GM23338 (cell line): ENCODE results near the gene TTC39A. TPM values are rescaled to one million over a fixed set of nuclear protein-coding genes. Genes with fewer than 3 reads are reported as not detected.

Experiments
- ATAC-seq: fragments of 200-7000 bp; cut with Tn5 transposase; 3 replicates; pipeline ENCODE4 v1.9.1; 2020
- DNase-seq: peaks from one replicate; pipeline ENCODE4 v3.0.0-alpha.2; 2015; ENCODE audit warnings: low spot score
- H2AFZ ChIP-seq: fragments of 200-600 bp; sonication (generic); 2 replicates; pipeline ENCODE4 v1.8.0; 2016; ENCODE audit warnings: antibody characterized with exemption, mild to moderate bottlenecking, moderate library complexity
- H3F3A ChIP-seq: fragments of 200-600 bp; sonication (generic); replicated peaks from 2 replicates; pipeline ENCODE4 v1.8.0; 2017; ENCODE audit warnings: antibody characterized with exemption, mixed run types, low read depth
- H3K27ac ChIP-seq: fragments of 200-600 bp; sonication (generic); 2 replicates; pipeline ENCODE4 v1.6.1; 2016; ENCODE audit warnings: low read depth
- H3K27me3 ChIP-seq: fragments of 200-600 bp; sonication (generic); 2 replicates; pipeline ENCODE4 v1.8.0; 2016; ENCODE audit warnings: mild to moderate bottlenecking, mixed run types, moderate library complexity; ENCODE audit not compliant: insufficient read depth
- H3K36me3 ChIP-seq: fragments of 200-600 bp; sonication (generic); 2 replicates; pipeline ENCODE4 v1.8.0; 2016; ENCODE audit warnings: mild to moderate bottlenecking; ENCODE audit not compliant: insufficient read depth
- H3K4me1 ChIP-seq: fragments of 200-600 bp; sonication (generic); 2 replicates; pipeline ENCODE4 v1.8.0; 2016; ENCODE audit warnings: mild to moderate bottlenecking, moderate library complexity; ENCODE audit not compliant: insufficient read depth
- H3K4me2 ChIP-seq: fragments of 200-600 bp; sonication (generic); 2 replicates; pipeline ENCODE4 v1.7.1; 2017; ENCODE audit warnings: mixed run types
- H3K4me3 ChIP-seq: fragments of 200-600 bp; sonication (generic); 2 replicates; pipeline ENCODE4 v1.6.1; 2016; ENCODE audit warnings: mixed run types
- H3K79me2 ChIP-seq: fragments of 200-600 bp; sonication (generic); replicated peaks from 2 replicates; pipeline ENCODE4 v1.8.0; 2017; ENCODE audit warnings: mild to moderate bottlenecking; ENCODE audit not compliant: insufficient read depth
- H3K9me2 ChIP-seq: fragments of 200-600 bp; sonication (generic); 2 replicates; pipeline ENCODE4 v1.8.0; 2017; ENCODE audit not compliant: insufficient read depth
- H4K20me1 ChIP-seq: fragments of 200-600 bp; sonication (generic); replicated peaks from 2 replicates; pipeline ENCODE4 v1.8.0; 2017; ENCODE audit warnings: mild to moderate bottlenecking; ENCODE audit not compliant: insufficient read depth
- H3K27ac Mint-ChIP-seq: 2 replicates; pipeline ENCODE4 v1.8.0; 2020; ENCODE audit warnings: inconsistent platforms, mild to moderate bottlenecking, moderate library complexity, mixed read lengths
- H3K27me3 Mint-ChIP-seq: 3 replicates; pipeline ENCODE4 v1.8.0; 2022; ENCODE audit warnings: low read depth, mild to moderate bottlenecking, moderate library complexity, mixed read lengths, inconsistent platforms; ENCODE audit not compliant: insufficient read depth, poor library complexity
- H3K36me3 Mint-ChIP-seq: 3 replicates; pipeline ENCODE4 v1.8.0; 2021; ENCODE audit warnings: low read depth, mild to moderate bottlenecking, inconsistent platforms, moderate library complexity, mixed read lengths
- H3K4me1 Mint-ChIP-seq: 3 replicates; pipeline ENCODE4 v1.8.0; 2020; ENCODE audit warnings: mild to moderate bottlenecking, inconsistent platforms, mixed read lengths
- H3K4me3 Mint-ChIP-seq: 3 replicates; pipeline ENCODE4 v1.8.0; 2021; ENCODE audit warnings: moderate library complexity, mild to moderate bottlenecking, inconsistent platforms, mixed read lengths
- H3K9me3 Mint-ChIP-seq: 3 replicates; pipeline ENCODE4 v1.8.0; 2020; ENCODE audit warnings: moderate library complexity, mild to moderate bottlenecking, inconsistent platforms, mixed read lengths
- CTCF ChIP-seq, 2 experiments: fragments of 200-600 bp in 1 of 2; sonication (generic) in 1 of 2; conservative IDR thresholded peaks; 2 replicates each; pipeline versions ENCODE4 v1.5.1 to v1.6.1; 2016 to 2017; ENCODE audit warnings: antibody characterized with exemption in 2 of 2, low read depth in 2 of 2, mild to moderate bottlenecking in 2 of 2, moderate library complexity in 1 of 2
- EZH2 ChIP-seq: fragments of 200-600 bp; sonication (generic); IDR thresholded peaks from one replicate; pipeline ENCODE4 v1.8.0; 2017; ENCODE audit warnings: antibody characterized with exemption, mild to moderate bottlenecking, low read depth; ENCODE audit not compliant: unreplicated experiment
- EZH2phosphoT487 ChIP-seq: fragments of 200-600 bp; sonication (generic); IDR thresholded peaks from one replicate; pipeline ENCODE4 v1.8.1; 2018; ENCODE audit warnings: antibody characterized with exemption; ENCODE audit not compliant: unreplicated experiment
- POLR2AphosphoS5 ChIP-seq: IDR thresholded peaks from 2 replicates; pipeline ENCODE4 v1.6.1; 2016; ENCODE audit warnings: antibody characterized with exemption, low read depth
- polyA plus RNA-seq: library from polyadenylated mRNA; unstranded; fragments of >200 nt; fragmentation: Nextera tagmentation; extraction: Ambion mirVana; gene quantifications from 2 replicates; pipeline ENCODE4 v1.2.1, GENCODE V29; 2016
- total RNA-seq: library from RNA; depleted of rRNA; stranded (reverse); fragments of >200 nt; shearing (Covaris generic); gene quantifications from 2 replicates; pipeline ENCODE4 v1.2.3, GENCODE V29; 2014
- TF ChIP-seq, protein P1 (sequence below): fragments of 250-450 bp; sonication (Bioruptor Pico); IDR thresholded peaks from 2 replicates; pipeline ENCODE4 v1.5.0; 2020; ENCODE audit warnings: mild to moderate bottlenecking, moderate library complexity

Gene TTC39A
- total and polyA plus RNA-seq, 2 experiments from 2014 or later, result 2.3 to 7.1 TPM

- Mint-ChIP-seq H3K27me3 (peaks cover 10% of the 10 kb centered on the region), H3K36me3 (no peaks in the 10 kb centered on the region), H3K4me3 (no peak overlapping the region), H3K4me1 (peaks cover 22% of the 10 kb centered on the region), H3K27ac (no peak overlapping the region), H3K9me3 (no peaks in the 10 kb centered on the region; the same call in 2 of the 3 replicates)
- no peak for ATAC-seq
- Histone ChIP-seq H3K4me2 (no peak overlapping the region), H3F3A (no peaks in the 10 kb centered on the region), H3K27me3 (no peaks in the 10 kb centered on the region), H3K9me2 (no peaks in the 10 kb centered on the region), H3K4me1 (no peaks in the 10 kb centered on the region), H3K4me3 (no peak overlapping the region), H3K79me2 (no peaks in the 10 kb centered on the region), H2AFZ (no peak overlapping the region), H3K36me3 (no peaks in the 10 kb centered on the region), H3K27ac (no peak overlapping the region), H4K20me1 (no peaks in the 10 kb centered on the region)
- no peak for DNase-seq
- TF ChIP-seq EZH2 (no peak), CTCF (conservative IDR thresholded peaks at IDR 0.05; ENCODE audit: low read depth in 2 of 2) (no peak), EZH2phosphoT487 (no peak), POLR2AphosphoS5 (no peak)
- TF ChIP-seq, protein P1, sequence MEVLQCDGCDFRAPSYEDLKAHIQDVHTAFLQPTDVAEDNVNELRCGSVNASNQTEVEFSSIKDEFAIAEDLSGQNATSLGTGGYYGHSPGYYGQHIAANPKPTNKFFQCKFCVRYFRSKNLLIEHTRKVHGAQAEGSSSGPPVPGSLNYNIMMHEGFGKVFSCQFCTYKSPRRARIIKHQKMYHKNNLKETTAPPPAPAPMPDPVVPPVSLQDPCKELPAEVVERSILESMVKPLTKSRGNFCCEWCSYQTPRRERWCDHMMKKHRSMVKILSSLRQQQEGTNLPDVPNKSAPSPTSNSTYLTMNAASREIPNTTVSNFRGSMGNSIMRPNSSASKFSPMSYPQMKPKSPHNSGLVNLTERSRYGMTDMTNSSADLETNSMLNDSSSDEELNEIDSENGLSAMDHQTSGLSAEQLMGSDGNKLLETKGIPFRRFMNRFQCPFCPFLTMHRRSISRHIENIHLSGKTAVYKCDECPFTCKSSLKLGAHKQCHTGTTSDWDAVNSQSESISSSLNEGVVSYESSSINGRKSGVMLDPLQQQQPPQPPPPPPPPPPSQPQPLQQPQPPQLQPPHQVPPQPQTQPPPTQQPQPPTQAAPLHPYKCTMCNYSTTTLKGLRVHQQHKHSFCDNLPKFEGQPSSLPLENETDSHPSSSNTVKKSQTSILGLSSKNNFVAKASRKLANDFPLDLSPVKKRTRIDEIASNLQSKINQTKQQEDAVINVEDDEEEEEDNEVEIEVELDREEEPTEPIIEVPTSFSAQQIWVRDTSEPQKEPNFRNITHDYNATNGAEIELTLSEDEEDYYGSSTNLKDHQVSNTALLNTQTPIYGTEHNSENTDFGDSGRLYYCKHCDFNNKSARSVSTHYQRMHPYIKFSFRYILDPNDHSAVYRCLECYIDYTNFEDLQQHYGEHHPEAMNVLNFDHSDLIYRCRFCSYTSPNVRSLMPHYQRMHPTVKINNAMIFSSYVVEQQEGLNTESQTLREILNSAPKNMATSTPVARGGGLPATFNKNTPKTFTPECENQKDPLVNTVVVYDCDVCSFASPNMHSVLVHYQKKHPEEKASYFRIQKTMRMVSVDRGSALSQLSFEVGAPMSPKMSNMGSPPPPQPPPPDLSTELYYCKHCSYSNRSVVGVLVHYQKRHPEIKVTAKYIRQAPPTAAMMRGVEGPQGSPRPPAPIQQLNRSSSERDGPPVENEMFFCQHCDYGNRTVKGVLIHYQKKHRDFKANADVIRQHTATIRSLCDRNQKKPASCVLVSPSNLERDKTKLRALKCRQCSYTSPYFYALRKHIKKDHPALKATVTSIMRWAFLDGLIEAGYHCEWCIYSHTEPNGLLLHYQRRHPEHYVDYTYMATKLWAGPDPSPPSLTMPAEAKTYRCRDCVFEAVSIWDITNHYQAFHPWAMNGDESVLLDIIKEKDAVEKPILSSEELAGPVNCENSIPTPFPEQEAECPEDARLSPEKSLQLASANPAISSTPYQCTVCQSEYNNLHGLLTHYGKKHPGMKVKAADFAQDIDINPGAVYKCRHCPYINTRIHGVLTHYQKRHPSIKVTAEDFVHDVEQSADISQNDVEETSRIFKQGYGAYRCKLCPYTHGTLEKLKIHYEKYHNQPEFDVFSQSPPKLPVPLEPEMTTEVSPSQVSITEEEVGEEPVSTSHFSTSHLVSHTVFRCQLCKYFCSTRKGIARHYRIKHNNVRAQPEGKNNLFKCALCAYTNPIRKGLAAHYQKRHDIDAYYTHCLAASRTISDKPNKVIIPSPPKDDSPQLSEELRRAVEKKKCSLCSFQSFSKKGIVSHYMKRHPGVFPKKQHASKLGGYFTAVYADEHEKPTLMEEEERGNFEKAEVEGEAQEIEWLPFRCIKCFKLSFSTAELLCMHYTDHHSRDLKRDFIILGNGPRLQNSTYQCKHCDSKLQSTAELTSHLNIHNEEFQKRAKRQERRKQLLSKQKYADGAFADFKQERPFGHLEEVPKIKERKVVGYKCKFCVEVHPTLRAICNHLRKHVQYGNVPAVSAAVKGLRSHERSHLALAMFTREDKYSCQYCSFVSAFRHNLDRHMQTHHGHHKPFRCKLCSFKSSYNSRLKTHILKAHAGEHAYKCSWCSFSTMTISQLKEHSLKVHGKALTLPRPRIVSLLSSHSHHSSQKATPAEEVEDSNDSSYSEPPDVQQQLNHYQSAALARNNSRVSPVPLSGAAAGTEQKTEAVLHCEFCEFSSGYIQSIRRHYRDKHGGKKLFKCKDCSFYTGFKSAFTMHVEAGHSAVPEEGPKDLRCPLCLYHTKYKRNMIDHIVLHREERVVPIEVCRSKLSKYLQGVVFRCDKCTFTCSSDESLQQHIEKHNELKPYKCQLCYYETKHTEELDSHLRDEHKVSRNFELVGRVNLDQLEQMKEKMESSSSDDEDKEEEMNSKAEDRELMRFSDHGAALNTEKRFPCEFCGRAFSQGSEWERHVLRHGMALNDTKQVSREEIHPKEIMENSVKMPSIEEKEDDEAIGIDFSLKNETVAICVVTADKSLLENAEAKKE, result no peak
Measured at GRCh38 chr1:51316846-51317120, 13.6 kb downstream of the TTC39A start.
